ENCODE measurements around the gene ADGRA3.

GRCh38 chr4:22466581-22466980 lies 49.3 kb downstream of the ADGRA3 start:
- TF ChIP-seq POLR2A (IDR thresholded peaks at IDR 0.05) (no peak), EP300 (IDR thresholded peaks at IDR 0.05) (no peak)
- TF ChIP-seq, protein P1, sequence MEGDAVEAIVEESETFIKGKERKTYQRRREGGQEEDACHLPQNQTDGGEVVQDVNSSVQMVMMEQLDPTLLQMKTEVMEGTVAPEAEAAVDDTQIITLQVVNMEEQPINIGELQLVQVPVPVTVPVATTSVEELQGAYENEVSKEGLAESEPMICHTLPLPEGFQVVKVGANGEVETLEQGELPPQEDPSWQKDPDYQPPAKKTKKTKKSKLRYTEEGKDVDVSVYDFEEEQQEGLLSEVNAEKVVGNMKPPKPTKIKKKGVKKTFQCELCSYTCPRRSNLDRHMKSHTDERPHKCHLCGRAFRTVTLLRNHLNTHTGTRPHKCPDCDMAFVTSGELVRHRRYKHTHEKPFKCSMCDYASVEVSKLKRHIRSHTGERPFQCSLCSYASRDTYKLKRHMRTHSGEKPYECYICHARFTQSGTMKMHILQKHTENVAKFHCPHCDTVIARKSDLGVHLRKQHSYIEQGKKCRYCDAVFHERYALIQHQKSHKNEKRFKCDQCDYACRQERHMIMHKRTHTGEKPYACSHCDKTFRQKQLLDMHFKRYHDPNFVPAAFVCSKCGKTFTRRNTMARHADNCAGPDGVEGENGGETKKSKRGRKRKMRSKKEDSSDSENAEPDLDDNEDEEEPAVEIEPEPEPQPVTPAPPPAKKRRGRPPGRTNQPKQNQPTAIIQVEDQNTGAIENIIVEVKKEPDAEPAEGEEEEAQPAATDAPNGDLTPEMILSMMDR (IDR thresholded peaks at IDR 0.05): no peak

All from tibial nerve (tissue), 4 donors.